ENCODE measurements around the gene TMEM121. TPM values are rescaled to one million over a fixed set of nuclear protein-coding genes. Genes with fewer than 3 reads are reported as not detected.

Gene TMEM121
- polyA plus RNA-seq, 1 experiment = 4.6 TPM

DNA sequence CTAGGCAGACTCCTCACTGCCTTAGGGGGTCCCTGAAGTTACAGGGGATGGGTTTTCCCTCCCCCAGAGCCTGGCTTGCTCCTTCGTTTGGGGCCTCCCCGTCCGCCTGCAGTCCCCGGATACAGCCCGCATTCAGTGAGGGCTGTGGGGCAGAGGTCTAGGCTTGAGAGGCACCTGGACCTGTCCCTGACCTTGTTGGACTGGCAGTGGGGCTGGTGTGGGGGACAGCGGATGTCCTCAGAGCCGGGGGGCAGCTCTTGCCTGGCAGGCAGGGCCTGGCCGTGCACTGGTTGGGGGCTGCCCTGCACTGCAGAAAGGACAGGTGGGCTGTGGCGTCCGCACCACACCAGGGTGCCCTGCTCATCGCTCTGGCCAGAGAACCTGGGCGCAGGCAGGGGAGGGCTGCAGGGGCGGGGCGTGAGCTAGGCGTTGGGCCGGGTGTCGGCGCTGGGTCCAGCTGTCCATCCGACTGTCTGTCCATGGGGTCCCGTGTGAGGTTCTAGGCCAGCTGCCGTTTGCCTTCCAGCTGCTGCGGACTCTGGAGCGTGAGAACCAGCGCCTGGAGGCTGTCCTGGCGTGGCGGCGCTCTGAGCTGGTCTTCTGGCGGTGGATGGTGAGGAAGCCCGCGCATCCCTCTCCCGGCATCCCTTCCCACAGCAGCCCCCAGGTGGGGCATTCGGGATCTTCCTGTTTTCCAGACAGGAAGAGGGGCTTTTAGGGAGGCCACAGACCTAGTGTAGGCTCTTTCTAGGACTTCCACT, 29.4 kb upstream of the TMEM121 start:
- no peak overlapping the region for H3K4me3 ChIP-seq (ENCODE audit: low read depth, low read length)
- H3K36me3 ChIP-seq (ENCODE audit: control insufficient read depth, insufficient read depth, low read length) = no peaks in the 10 kb centered on the region; the same call in none of the 2 replicates
- POLR2A ChIA-PET = no interaction called here
- H3K27me3 ChIP-seq (ENCODE audit: control insufficient read depth, insufficient read depth, low read length) = no peaks in the 10 kb centered on the region
- no peak for DNase-seq (ENCODE audit: low read depth)
- TF ChIP-seq, protein P1, sequence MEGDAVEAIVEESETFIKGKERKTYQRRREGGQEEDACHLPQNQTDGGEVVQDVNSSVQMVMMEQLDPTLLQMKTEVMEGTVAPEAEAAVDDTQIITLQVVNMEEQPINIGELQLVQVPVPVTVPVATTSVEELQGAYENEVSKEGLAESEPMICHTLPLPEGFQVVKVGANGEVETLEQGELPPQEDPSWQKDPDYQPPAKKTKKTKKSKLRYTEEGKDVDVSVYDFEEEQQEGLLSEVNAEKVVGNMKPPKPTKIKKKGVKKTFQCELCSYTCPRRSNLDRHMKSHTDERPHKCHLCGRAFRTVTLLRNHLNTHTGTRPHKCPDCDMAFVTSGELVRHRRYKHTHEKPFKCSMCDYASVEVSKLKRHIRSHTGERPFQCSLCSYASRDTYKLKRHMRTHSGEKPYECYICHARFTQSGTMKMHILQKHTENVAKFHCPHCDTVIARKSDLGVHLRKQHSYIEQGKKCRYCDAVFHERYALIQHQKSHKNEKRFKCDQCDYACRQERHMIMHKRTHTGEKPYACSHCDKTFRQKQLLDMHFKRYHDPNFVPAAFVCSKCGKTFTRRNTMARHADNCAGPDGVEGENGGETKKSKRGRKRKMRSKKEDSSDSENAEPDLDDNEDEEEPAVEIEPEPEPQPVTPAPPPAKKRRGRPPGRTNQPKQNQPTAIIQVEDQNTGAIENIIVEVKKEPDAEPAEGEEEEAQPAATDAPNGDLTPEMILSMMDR (IDR thresholded peaks at IDR 0.05; ENCODE audit: insufficient read depth, low read depth, low read length) = no peak
- CTCF ChIA-PET = interaction anchor here (0.5 kb wide), 1 partner anchor 27 kb away, joined by 4 read pairs; no protein-coding TSS in a partner anchor

DNA sequence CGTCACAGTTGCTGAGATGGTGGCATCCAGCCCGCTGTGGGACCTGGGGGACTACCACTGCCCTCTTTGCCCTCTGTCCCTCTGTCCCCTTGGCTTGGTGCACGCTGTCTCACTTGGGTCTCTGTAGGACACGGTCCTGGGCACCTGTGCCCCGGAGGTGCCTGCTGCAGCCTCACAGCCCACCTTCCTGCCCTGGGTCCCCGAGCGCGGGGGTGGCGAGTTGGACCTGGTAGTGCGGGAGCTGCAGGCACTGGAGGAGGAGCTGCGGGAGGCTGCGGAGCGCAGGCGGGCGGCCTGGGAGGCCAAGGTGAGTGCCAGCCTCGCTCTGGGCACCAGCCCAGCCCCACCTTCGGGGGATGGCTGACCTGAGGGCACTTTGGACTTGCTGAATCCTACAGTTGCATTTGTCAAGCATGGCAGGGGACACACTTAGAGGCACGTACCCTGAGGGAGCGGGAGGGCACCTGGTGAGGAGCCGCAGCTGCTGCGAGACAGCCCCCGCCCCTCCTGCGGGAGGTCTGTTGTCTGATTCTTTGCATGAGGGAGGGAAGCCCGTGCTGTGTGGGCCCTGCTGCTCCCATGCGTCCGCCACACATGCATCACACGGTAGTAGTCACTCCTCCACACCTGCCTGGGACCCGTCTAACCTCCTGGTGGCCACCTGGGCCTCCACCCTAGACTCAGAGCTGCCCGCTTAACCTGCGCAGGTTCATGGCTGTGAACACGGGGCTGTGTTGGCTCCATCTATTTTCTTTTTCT, 28.5 kb upstream of the TMEM121 start:
- ChIA-PET CTCF (interaction anchor here (0.6 kb wide), 1 partner anchor 308 kb away, joined by 4 read pairs; no protein-coding TSS in a partner anchor), POLR2A (no interaction called here)
- Histone ChIP-seq H3K4me3 (ENCODE audit: low read depth, low read length) (no peak overlapping the region), H3K36me3 (ENCODE audit: control insufficient read depth, insufficient read depth, low read length) (no peaks in the 10 kb centered on the region; the same call in none of the 2 replicates), H3K27me3 (ENCODE audit: control insufficient read depth, insufficient read depth, low read length) (no peaks in the 10 kb centered on the region)
- TF ChIP-seq, protein P1 (IDR thresholded peaks at IDR 0.05; ENCODE audit: insufficient read depth, low read depth, low read length) = no peak
- DNase-seq (ENCODE audit: low read depth) = no peak

DNA sequence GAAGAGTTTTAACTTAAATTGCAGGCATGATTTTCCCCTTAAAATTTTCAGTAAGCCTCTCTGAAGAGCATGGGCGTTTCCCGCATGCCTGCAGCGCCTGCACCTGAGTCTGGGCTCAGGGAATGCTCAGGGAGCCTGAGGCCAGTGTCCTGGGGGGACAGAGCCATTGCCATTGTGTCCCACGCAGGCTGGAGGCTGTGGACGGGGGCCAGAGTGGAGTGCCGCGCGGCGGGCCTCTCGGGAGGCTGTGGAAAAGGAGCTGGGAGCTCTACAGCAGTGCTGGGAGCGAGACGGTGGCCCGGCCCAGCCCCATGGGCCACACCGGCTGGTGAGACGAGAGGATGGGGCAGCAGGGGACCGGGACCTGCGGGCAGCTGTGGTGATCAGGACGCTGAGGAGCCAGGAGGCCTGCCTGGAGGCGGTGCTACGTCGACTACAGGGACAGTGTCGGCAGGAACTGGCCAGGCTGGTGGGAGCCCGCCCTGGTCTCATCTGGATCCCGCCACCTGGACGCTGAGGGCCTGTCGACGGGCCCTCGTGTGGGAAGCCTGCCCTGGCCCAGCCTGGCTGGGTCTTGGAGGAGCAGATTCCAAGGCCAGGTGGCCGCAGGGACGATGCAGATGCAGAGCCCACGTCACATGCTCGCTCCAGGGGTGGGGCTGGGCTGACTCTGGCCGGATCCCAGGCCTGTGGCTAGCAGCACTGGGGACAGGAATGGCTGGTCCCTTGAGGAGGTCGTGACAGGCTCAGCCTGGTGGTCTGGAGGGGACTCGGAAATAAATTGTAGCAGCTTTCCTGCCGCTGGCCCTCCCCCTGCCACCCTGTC, 27.7 kb upstream of the TMEM121 start:
- ChIA-PET POLR2A (no interaction called here), CTCF (interaction anchor here (0.6 kb wide), 1 partner anchor 309 kb away, joined by 4 read pairs; no protein-coding TSS in a partner anchor)
- Histone ChIP-seq H3K4me3 (ENCODE audit: low read depth, low read length) (no peak overlapping the region), H3K36me3 (ENCODE audit: control insufficient read depth, insufficient read depth, low read length) (no peaks in the 10 kb centered on the region; the same call in 1 of the 2 replicates), H3K27me3 (ENCODE audit: control insufficient read depth, insufficient read depth, low read length) (no peaks in the 10 kb centered on the region)
- TF ChIP-seq, protein P1 (IDR thresholded peaks at IDR 0.05; ENCODE audit: insufficient read depth, low read depth, low read length) = no peak
- DNase-seq (ENCODE audit: low read depth) = no peak

DNA sequence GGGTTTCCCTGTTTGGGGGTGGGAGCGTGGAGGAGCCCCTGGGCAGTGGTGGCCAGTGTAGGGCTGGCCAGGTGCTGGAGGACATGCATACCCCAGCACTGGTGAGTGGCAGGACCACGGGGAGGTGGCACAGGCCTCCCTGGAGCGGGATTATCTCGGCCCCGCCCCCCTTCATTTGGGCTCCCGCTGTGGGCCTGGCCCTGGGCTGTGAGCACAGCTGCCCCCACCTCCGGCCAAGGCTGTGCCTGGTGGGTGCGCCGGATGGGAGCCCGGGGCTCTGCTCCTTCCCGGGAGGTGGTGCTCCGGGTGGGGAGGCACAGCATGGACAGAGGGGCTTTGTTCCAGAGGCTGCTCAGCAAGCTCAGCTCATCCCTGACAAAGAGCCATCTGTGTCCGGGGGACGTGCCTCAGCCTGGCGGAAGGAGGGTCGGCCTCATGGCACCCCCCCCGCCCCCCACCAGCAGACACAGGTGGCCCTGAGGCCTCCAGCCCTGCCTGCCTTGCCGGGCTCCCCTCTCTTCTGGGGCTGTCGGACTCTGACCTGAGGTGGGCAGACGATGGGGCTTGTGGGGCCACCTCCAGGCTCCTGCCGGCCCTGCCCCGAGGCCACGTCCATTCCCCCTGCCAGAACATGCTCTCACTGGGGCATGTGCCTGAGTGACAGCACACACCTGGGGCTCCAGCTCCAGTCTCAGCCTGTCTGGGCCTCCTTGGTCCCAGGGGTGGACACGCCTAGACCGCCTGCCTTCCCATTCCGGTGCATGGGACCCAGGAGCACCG, 26.9 kb upstream of the TMEM121 start:
- ChIA-PET CTCF (no interaction called here), POLR2A (no interaction called here)

More for the DNA sequence above, 26.9 kb upstream of the TMEM121 start:
- TF ChIP-seq, protein P1 (IDR thresholded peaks at IDR 0.05; ENCODE audit: insufficient read depth, low read depth, low read length) = no peak
- no peak overlapping the region for H3K4me3 ChIP-seq (ENCODE audit: low read depth, low read length)
- H3K27me3 ChIP-seq (ENCODE audit: control insufficient read depth, insufficient read depth, low read length) = no peaks in the 10 kb centered on the region
- no peaks in the 10 kb centered on the region; the same call in 1 of the 2 replicates for H3K36me3 ChIP-seq (ENCODE audit: control insufficient read depth, insufficient read depth, low read length)
- DNase-seq (ENCODE audit: low read depth) = no peak

All from BJ (cell line).